HEK293 (cell line): ENCODE results near the gene PIGR.

Source experiments
- CTCF ChIA-PET: fragments of 350-600 bp; formaldehyde crosslinking; extraction: SDS; loops from one replicate; lab custom pipeline; 2021; ENCODE audit warnings: antibody characterized with exemption; lab: Yijun Ruan, JAX
- POLR2A ChIA-PET: fragments of 300-600 bp; formaldehyde crosslinking; extraction: SDS; loops from one replicate; lab custom pipeline; 2020; ENCODE audit warnings: antibody characterized with exemption, inconsistent platforms; lab: Yijun Ruan, JAX
- H3K27ac ChIP-seq: fragments of 200-500 bp; sonication (Bioruptor generic); 2 replicates; pipeline ENCODE4 v1.5.1; 2014; ENCODE audit warnings: low read depth, low read length, control low read depth, inconsistent platforms; ENCODE audit errors: extremely low read depth
- H3K36me3 ChIP-seq, 2 experiments: fragments of 200-500 bp in 1 of 2; sonication (Bioruptor generic) in 1 of 2; 1 replicate in 1 of 2; 2 replicates in 1 of 2; pipeline ENCODE4 v1.5.1; 2014 to 2017; ENCODE audit warnings: inconsistent platforms in 2 of 2, low read length in 2 of 2; ENCODE audit not compliant: control insufficient read depth in 2 of 2, insufficient read depth in 1 of 2
- H3K4me1 ChIP-seq: fragments of 200-500 bp; sonication (Bioruptor generic); 2 replicates; pipeline ENCODE4 v1.5.1; 2014; ENCODE audit warnings: mild to moderate bottlenecking, low read length, inconsistent platforms; ENCODE audit not compliant: control insufficient read depth, insufficient read depth
- H3K4me3 ChIP-seq: 2 replicates; pipeline ENCODE4 v1.5.1; 2011; ENCODE audit warnings: low read depth, mild to moderate bottlenecking, control low read depth, low read length, moderate library complexity
- H3K9me3 ChIP-seq: fragments of 200-500 bp; sonication (Bioruptor generic); 2 replicates; pipeline ENCODE4 v1.5.1; 2014; ENCODE audit warnings: low read depth, low read length, inconsistent platforms; ENCODE audit not compliant: control insufficient read depth, insufficient read depth
- GFI1B ChIP-seq: fragments of 450-650 bp; formaldehyde crosslinking; IDR thresholded peaks from 2 replicates; pipeline ENCODE4 v1.5.1; 2016; ENCODE audit warnings: missing biosample characterization, missing genetic modification characterization
- GLI2 ChIP-seq: fragments of 450-650 bp; formaldehyde crosslinking; IDR thresholded peaks from 2 replicates; pipeline ENCODE4; 2017; ENCODE audit warnings: missing biosample characterization, missing genetic modification characterization, low read depth, borderline replicate concordance
- KLF16 ChIP-seq: fragments of 450-650 bp; formaldehyde crosslinking; IDR thresholded peaks from 2 replicates; pipeline ENCODE4 v1.5.1; 2017; ENCODE audit warnings: missing biosample characterization, missing genetic modification characterization
- ZNF24 ChIP-seq: fragments of 450-650 bp; formaldehyde crosslinking; IDR thresholded peaks from 2 replicates; pipeline ENCODE4 v1.5.1; 2016; ENCODE audit warnings: missing biosample characterization, missing genetic modification characterization
- ZNF311 ChIP-seq: fragments of 450-650 bp; formaldehyde crosslinking; IDR thresholded peaks from 2 replicates; pipeline ENCODE4 v1.5.1; 2017; ENCODE audit warnings: missing biosample characterization, missing genetic modification characterization, borderline replicate concordance
- ZNF404 ChIP-seq: fragments of 450-650 bp; formaldehyde crosslinking; IDR thresholded peaks from 2 replicates; pipeline ENCODE4 v1.5.1; 2017; ENCODE audit warnings: missing biosample characterization, missing genetic modification characterization
- TF ChIP-seq, protein P1 (sequence below): fragments of 450-650 bp; formaldehyde crosslinking; IDR thresholded peaks from 2 replicates; pipeline ENCODE4 v1.5.1; 2017; ENCODE audit warnings: missing biosample characterization, missing genetic modification characterization
- TF ChIP-seq, protein P2 (sequence below): fragments of 450-650 bp; formaldehyde crosslinking; IDR thresholded peaks from 2 replicates; pipeline ENCODE4 v1.5.1; 2016; ENCODE audit warnings: missing biosample characterization, missing genetic modification characterization
- TF ChIP-seq, protein P3 (sequence below): fragments of 450-650 bp; formaldehyde crosslinking; IDR thresholded peaks from 2 replicates; pipeline ENCODE4 v1.5.1; 2017; ENCODE audit warnings: missing biosample characterization, missing genetic modification characterization
- TF ChIP-seq, protein P4 (sequence below): fragments of 450-650 bp; formaldehyde crosslinking; IDR thresholded peaks from 2 replicates; pipeline ENCODE4 v1.5.1; 2016; ENCODE audit warnings: missing biosample characterization, missing genetic modification characterization
- TF ChIP-seq, protein P5 (sequence below): fragments of 450-650 bp; formaldehyde crosslinking; IDR thresholded peaks from 2 replicates; pipeline ENCODE4 v1.5.1; 2016; ENCODE audit warnings: missing biosample characterization, missing genetic modification characterization, low read depth
- TF ChIP-seq, protein P6 (sequence below): fragments of 450-650 bp; formaldehyde crosslinking; IDR thresholded peaks from 2 replicates; pipeline ENCODE4 v1.5.1; 2016; ENCODE audit warnings: missing biosample characterization, missing genetic modification characterization
- TF ChIP-seq, protein P7 (sequence below): fragments of 450-650 bp; formaldehyde crosslinking; IDR thresholded peaks from 2 replicates; pipeline ENCODE4 v1.5.1; 2016; ENCODE audit warnings: missing biosample characterization, missing genetic modification characterization

The PIGR gene

DNA sequence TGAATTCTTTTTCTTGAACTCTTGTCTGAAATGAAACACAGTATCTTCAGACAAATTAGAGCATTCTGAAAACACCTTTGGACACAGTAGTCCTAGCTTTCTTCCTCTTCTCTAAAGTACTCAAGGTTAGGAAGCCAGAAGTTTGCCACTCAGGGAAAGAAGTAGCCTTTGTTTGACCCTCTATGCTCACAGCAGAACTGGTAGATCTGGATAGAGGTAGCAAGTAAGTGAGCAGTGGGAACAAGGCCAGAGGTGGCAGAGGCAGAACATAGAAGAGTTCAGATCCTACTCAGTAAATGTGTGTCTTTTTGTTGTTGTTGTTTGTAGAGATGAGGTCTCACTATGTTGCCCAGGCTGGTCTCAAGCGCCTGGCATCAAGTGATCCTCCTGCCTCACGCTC lies 7.4 kb upstream of the PIGR start:
- POLR2A ChIA-PET = no interaction called here
- CTCF ChIA-PET = interaction anchor here (1.2 to 1.3 kb wide), 3 partner anchors 18 to 26 kb away, joined by 3 to 6 read pairs (median 3); no protein-coding TSS in a partner anchor
- Histone ChIP-seq H3K36me3 (no peaks in the 10 kb centered on the region), H3K27ac (no peak overlapping the region), H3K4me3 (no peak overlapping the region), H3K9me3 (no peaks in the 10 kb centered on the region), H3K4me1 (no peaks in the 10 kb centered on the region)
- TF ChIP-seq ZNF24 (tag by site-specific recombination) (no peak), GLI2 (no peak), KLF16 (no peak), GFI1B (no peak), ZNF404 (no peak), ZNF311 (tag by site-specific recombination) (no peak)
- TF ChIP-seq, protein P1, sequence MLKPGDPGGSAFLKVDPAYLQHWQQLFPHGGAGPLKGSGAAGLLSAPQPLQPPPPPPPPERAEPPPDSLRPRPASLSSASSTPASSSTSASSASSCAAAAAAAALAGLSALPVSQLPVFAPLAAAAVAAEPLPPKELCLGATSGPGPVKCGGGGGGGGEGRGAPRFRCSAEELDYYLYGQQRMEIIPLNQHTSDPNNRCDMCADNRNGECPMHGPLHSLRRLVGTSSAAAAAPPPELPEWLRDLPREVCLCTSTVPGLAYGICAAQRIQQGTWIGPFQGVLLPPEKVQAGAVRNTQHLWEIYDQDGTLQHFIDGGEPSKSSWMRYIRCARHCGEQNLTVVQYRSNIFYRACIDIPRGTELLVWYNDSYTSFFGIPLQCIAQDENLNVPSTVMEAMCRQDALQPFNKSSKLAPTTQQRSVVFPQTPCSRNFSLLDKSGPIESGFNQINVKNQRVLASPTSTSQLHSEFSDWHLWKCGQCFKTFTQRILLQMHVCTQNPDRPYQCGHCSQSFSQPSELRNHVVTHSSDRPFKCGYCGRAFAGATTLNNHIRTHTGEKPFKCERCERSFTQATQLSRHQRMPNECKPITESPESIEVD (tag by site-specific recombination) = no peak
- TF ChIP-seq, protein P2, sequence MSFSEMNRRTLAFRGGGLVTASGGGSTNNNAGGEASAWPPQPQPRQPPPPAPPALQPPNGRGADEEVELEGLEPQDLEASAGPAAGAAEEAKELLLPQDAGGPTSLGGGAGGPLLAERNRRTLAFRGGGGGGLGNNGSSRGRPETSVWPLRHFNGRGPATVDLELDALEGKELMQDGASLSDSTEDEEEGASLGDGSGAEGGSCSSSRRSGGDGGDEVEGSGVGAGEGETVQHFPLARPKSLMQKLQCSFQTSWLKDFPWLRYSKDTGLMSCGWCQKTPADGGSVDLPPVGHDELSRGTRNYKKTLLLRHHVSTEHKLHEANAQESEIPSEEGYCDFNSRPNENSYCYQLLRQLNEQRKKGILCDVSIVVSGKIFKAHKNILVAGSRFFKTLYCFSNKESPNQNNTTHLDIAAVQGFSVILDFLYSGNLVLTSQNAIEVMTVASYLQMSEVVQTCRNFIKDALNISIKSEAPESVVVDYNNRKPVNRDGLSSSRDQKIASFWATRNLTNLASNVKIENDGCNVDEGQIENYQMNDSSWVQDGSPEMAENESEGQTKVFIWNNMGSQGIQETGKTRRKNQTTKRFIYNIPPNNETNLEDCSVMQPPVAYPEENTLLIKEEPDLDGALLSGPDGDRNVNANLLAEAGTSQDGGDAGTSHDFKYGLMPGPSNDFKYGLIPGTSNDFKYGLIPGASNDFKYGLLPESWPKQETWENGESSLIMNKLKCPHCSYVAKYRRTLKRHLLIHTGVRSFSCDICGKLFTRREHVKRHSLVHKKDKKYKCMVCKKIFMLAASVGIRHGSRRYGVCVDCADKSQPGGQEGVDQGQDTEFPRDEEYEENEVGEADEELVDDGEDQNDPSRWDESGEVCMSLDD (tag by site-specific recombination) = no peak
- TF ChIP-seq, protein P3, sequence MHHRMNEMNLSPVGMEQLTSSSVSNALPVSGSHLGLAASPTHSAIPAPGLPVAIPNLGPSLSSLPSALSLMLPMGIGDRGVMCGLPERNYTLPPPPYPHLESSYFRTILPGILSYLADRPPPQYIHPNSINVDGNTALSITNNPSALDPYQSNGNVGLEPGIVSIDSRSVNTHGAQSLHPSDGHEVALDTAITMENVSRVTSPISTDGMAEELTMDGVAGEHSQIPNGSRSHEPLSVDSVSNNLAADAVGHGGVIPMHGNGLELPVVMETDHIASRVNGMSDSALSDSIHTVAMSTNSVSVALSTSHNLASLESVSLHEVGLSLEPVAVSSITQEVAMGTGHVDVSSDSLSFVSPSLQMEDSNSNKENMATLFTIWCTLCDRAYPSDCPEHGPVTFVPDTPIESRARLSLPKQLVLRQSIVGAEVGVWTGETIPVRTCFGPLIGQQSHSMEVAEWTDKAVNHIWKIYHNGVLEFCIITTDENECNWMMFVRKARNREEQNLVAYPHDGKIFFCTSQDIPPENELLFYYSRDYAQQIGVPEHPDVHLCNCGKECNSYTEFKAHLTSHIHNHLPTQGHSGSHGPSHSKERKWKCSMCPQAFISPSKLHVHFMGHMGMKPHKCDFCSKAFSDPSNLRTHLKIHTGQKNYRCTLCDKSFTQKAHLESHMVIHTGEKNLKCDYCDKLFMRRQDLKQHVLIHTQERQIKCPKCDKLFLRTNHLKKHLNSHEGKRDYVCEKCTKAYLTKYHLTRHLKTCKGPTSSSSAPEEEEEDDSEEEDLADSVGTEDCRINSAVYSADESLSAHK (tag by site-specific recombination) = no peak
- TF ChIP-seq, protein P4, sequence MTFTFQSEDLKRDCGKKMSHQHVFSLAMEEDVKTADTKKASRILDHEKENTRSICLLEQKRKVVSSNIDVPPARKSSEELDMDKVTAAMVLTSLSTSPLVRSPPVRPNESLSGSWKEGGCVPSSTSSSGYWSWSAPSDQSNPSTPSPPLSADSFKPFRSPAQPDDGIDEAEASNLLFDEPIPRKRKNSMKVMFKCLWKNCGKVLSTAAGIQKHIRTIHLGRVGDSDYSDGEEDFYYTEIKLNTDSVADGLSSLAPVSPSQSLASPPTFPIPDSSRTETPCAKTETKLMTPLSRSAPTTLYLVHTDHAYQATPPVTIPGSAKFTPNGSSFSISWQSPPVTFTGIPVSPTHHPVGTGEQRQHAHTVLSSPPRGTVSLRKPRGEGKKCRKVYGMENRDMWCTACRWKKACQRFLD (tag by site-specific recombination) = no peak

DNA sequence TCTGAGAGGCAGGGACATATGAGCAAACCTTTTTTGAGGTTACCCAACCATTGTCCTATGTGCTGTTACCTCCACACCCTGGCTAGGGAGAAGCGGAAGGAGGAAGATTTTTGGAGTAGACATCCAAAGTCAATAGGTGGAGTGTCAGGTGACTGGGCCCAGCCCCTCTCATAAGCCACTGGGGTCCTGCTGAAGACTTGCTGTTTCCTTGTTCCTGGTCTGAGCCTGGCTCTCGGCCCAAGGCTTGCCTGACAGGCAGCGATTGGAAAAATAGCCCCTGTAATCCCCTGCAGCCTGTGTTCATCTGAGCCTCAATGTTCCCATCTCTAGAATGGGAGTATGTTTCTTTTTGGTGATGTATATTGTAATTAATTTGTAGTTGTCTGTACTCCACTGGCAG lies 6.9 kb upstream of the PIGR start:
- Histone ChIP-seq H3K4me3 (no peak overlapping the region), H3K9me3 (no peaks in the 10 kb centered on the region), H3K36me3 (no peaks in the 10 kb centered on the region), H3K4me1 (no peaks in the 10 kb centered on the region), H3K27ac (no peak overlapping the region)
- ChIA-PET CTCF (interaction anchor here (1.0 to 1.5 kb wide), 2 partner anchors 17 to 40 kb away, joined by 3 to 5 read pairs; no protein-coding TSS in a partner anchor), POLR2A (no interaction called here)
- TF ChIP-seq, protein P5, sequence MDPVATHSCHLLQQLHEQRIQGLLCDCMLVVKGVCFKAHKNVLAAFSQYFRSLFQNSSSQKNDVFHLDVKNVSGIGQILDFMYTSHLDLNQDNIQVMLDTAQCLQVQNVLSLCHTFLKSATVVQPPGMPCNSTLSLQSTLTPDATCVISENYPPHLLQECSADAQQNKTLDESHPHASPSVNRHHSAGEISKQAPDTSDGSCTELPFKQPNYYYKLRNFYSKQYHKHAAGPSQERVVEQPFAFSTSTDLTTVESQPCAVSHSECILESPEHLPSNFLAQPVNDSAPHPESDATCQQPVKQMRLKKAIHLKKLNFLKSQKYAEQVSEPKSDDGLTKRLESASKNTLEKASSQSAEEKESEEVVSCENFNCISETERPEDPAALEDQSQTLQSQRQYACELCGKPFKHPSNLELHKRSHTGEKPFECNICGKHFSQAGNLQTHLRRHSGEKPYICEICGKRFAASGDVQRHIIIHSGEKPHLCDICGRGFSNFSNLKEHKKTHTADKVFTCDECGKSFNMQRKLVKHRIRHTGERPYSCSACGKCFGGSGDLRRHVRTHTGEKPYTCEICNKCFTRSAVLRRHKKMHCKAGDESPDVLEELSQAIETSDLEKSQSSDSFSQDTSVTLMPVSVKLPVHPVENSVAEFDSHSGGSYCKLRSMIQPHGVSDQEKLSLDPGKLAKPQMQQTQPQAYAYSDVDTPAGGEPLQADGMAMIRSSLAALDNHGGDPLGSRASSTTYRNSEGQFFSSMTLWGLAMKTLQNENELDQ (tag by site-specific recombination) = no peak
- TF ChIP-seq, protein P6, sequence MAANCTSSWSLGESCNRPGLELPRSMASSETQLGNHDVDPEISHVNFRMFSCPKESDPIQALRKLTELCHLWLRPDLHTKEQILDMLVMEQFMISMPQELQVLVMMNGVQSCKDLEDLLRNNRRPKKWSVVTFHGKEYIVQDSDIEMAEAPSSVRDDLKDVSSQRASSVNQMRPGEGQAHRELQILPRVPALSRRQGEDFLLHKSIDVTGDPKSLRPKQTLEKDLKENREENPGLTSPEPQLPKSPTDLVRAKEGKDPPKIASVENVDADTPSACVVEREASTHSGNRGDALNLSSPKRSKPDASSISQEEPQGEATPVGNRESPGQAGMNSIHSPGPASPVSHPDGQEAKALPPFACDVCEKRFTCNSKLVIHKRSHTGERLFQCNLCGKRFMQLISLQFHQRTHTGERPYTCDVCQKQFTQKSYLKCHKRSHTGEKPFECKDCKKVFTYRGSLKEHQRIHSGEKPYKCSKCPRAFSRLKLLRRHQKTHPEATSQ = no peak
- TF ChIP-seq, protein P7, sequence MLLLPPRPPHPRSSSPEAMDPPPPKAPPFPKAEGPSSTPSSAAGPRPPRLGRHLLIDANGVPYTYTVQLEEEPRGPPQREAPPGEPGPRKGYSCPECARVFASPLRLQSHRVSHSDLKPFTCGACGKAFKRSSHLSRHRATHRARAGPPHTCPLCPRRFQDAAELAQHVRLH (tag by site-specific recombination) = no peak
